Kidney epithelial cell (primary cell): ENCODE data around the gene GCAT. TPM values are rescaled to one million over a fixed set of nuclear protein-coding genes. Genes with fewer than 3 reads are reported as not detected.

Experiments
- DNase-seq: peaks from one replicate; pipeline ENCODE4 v3.0.0-alpha.2; 2010; ENCODE audit warnings: low read depth
- H3K27me3 ChIP-seq: 2 replicates; pipeline ENCODE4 v1.6.0; 2011; ENCODE audit warnings: low read length; ENCODE audit not compliant: control insufficient read depth, insufficient read depth
- H3K36me3 ChIP-seq: 2 replicates; pipeline ENCODE4 v1.5.1; 2011; ENCODE audit warnings: low read length; ENCODE audit not compliant: control insufficient read depth, insufficient read depth
- H3K4me3 ChIP-seq: 2 replicates; pipeline ENCODE4 v1.5.1; 2011; ENCODE audit warnings: low read depth, mild to moderate bottlenecking, control low read depth, low read length
- total RNA-seq: library from RNA; depleted of rRNA; stranded (reverse); fragments of >200 nt; gene quantifications from 2 replicates; pipeline ENCODE4 v1.2.3, GENCODE V29; 2015
- TF ChIP-seq, protein P1 (sequence below): IDR thresholded peaks from 2 replicates; pipeline ENCODE4 v1.5.1; 2011; ENCODE audit warnings: mild to moderate bottlenecking, moderate library complexity, low read length, control low read depth, inconsistent platforms; ENCODE audit not compliant: insufficient read depth, poor library complexity, severe bottlenecking

The GCAT gene
- total RNA-seq = 35.7 and 37.4 TPM in 2 replicates

DNA sequence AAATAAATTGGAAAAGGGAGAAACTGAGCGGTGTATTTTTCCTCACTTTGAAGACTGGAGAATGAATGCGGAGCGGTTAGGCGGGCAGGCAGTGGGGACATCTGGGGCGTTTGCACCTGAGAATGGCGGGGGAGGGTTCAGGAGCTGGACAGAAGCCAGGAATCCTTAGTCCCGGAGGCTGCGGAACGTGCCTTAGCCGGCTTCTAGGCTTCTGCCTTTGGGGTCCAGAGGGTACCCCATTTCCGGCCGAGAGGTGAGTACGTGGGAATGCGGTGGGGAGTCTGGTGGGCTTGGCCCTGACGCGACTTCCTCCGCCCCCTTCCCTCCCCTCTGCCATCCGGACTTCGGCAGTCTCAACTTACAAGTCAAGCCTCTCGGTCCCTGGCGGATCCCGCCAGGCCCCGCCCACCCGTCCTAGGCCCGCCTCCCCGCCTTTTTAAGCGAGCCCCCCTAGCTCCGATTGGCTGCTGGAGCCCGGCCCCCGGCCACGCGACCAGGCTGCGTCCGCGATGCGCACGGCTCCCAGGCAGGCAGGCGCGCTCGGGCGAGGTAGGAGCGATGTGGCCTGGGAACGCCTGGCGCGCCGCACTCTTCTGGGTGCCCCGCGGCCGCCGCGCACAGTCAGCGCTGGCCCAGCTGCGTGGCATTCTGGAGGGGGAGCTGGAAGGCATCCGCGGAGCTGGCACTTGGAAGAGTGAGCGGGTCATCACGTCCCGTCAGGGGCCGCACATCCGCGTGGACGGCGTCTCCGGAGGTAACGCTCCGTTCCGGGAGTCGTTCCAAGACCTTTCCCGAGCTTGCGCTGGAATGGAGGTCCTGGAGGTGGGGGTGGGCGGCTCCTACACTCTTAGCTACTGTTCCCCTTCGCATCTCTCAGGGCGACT, at the start of gene GCAT:
GCAT (plus strand) TSS at position 525 of the 884 bp plus-strand sequence; CDS start at position 559, 34 bp downstream.
- DNase-seq = peak; percentile 86
- Histone ChIP-seq H3K36me3 (no peaks in the 10 kb centered on the region), H3K4me3 (peak within 1 kb of the TSS; percentile 70), H3K27me3 (peaks cover 5% of the 10 kb centered on the region)
- TF ChIP-seq, protein P1, sequence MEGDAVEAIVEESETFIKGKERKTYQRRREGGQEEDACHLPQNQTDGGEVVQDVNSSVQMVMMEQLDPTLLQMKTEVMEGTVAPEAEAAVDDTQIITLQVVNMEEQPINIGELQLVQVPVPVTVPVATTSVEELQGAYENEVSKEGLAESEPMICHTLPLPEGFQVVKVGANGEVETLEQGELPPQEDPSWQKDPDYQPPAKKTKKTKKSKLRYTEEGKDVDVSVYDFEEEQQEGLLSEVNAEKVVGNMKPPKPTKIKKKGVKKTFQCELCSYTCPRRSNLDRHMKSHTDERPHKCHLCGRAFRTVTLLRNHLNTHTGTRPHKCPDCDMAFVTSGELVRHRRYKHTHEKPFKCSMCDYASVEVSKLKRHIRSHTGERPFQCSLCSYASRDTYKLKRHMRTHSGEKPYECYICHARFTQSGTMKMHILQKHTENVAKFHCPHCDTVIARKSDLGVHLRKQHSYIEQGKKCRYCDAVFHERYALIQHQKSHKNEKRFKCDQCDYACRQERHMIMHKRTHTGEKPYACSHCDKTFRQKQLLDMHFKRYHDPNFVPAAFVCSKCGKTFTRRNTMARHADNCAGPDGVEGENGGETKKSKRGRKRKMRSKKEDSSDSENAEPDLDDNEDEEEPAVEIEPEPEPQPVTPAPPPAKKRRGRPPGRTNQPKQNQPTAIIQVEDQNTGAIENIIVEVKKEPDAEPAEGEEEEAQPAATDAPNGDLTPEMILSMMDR = no peak

DNA sequence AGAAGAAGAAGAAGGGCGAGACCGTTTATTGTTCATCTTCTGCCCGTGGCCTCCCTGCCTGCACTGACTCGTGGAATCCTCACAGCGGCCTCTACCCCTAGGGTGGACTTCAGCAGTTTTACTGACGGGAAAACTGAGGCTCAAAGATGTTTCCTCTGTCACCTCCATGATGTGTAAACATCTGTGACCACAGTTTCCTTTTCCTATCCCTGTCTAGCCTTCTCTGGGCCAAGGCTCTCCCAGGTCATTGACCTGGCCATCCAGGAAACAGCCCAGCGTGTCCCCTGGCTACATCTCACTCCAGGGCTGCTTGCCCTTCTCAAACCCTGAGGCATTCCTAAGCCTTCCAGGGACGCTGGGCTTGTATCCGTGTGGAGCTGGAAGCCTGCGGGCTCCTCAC, 49.0 kb upstream of the GCAT start:
- H3K4me3 ChIP-seq = no peak overlapping the region
- DNase-seq = no peak
- peaks cover 4% of the 10 kb centered on the region for H3K36me3 ChIP-seq
- TF ChIP-seq, protein P1 = no peak
- no peaks in the 10 kb centered on the region for H3K27me3 ChIP-seq

DNA sequence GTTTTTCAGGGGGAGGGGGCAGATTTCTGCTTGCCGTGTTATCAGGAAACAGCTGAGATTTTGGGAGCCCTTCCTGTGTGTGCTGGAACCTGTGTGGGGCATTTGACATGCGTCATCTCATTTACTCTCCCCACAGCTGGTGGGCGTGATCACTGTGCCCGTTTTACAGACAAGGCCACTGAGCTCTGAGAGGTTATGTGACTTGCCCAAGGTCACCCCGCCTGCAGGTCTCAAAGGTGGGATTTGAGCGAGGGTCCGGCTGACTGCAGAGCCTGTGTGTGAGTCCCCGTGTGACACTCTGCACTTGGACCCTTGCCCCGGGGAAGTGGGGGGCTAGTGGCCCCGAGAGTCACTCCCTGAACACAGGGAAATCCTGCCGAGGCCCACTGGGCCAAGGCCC, 48.5 kb upstream of the GCAT start:
- TF ChIP-seq, protein P1 = no peak
- Histone ChIP-seq H3K36me3 (peaks cover 4% of the 10 kb centered on the region), H3K27me3 (no peaks in the 10 kb centered on the region), H3K4me3 (no peak overlapping the region)
- DNase-seq = no peak

- Histone ChIP-seq H3K27me3 (no peaks in the 10 kb centered on the region), H3K36me3 (peaks cover 4% of the 10 kb centered on the region), H3K4me3 (no peak overlapping the region)
- no peak for DNase-seq
- TF ChIP-seq, protein P1 = no peak
Measured at GRCh38 chr22:37760152-37760551, 47.6 kb upstream of the GCAT start.

DNA sequence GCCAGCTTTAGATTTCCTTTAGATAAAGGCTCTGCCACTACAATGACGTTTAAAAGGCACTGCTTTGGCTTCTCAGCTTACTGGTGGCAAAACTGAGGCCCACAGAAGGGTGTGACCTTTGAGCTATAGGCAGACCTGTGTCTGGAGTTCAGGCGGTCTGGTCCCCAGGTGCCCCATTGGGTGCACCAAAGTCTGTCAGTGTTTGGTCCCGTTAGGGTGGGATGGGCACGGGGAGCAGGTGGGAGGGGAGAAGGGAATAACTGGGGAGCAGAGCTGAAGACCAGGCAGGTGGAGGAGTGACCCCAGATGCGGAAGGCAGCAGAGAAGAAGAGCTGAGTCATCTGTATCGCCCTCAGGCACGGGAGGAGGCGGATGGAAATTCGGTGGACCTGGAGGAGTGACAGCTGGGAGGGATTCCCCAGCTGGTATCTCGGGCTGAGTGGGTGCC, 45.3 kb upstream of the GCAT start:
- TF ChIP-seq, protein P1 = no peak
- DNase-seq = no peak
- Histone ChIP-seq H3K36me3 (peaks cover 2% of the 10 kb centered on the region), H3K4me3 (no peak overlapping the region), H3K27me3 (no peaks in the 10 kb centered on the region)

- H3K27me3 ChIP-seq = no peaks in the 10 kb centered on the region
- TF ChIP-seq, protein P1 = no peak
- H3K4me3 ChIP-seq = no peak overlapping the region
- H3K36me3 ChIP-seq = peaks cover 2% of the 10 kb centered on the region
- DNase-seq = no peak
Measured at GRCh38 chr22:37763012-37763411, 44.7 kb upstream of the GCAT start.
